ENCODE data around the gene ROM1.

The ROM1 gene

DNA sequence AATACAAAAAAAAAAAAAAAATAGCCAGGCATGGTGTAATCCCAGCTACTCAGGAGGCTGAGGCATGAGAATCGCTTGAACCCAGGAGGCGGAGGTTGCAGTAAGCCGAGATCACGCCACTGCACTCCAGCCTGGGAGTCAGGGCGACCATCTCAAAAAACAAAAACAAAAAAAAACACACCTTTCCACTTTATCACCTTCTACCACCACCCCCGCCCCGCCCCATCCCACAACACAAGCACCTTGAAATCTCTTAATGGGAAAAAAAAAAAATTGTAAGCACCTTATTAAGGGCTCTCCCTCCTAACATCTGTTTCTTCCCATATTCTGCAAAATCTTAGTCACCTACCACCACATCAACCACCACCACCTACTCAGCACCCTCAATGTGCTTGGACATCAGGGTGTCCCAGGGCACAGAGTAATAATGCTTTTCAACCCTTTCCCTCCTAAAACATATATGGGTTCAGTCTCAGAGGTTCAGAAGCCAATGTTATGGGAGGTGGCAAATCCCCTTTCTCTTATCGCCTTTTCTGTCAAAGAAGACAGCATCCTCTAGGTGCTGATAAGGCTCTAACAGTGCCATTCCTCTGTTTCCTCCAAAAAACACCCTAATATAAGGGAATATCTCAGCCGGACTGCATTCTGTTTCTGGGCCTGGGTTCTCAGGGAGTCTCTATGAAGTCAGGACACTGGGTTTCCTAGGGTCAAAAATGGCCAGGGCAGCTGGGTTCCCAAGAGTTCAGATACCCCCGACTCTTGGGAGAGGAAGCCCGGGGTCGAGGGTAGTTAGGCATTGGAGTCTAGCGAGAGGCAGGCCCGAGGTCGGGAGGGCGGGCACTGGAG lies 39.3 kb downstream of the ROM1 start:
- DNase-seq = no peak

DNA sequence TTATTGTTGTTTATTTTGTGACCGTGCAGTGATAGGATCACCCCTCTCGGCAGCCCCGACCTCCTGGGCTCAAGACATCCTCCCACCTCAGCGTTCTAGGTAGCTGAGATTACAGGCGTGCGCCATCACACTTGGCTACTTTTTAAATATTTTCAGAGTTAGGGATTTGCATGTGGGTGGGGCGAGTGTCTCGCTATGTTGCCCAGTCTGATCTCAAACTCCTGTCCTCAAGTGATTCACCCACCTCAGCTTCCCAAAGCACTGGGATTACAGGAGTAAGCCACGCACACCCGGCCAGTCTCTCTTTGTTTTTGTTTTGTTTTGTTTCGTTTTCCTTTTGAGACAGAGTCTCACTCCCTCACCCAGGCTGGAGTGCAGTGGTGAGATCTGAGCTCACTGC lies 41.2 kb downstream of the ROM1 start:
- no peak for DNase-seq

DNA sequence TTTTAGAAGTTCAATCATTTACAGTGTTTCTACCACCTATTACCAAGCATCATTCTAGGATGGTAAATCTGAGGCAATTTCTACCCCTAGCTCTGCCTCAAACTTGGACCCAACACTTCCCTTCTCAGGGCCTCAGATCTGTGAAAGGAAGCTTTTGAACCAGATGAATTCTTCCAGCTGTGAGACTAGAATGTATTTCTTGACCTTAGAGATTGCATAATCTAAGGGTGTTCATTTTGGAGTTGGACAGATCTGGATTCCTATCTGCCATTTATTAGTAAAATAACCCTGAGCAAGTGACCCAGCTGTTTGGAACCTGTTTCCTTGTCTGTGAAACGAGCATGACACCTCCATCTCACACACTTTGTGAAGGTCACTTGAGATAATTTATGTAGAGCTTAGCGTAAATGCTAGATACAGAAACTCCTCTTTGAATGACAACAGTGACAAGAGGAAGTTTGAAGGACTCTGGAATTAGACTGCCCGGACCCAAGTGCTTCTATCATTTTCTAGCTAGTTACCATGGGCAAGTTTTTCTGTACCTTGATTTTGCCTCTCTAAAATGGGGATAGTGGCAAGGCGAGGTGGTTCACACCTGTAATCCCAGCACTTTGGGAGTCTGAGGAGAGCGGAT lies 43.9 kb downstream of the ROM1 start:
- DNase-seq = no peak

GRCh38 chr11:62664405-62665074 lies 51.5 kb downstream of the ROM1 start:
- DNase-seq = no peak

Data from GF-D8 (cell line).